ENCODE measurements around the gene LSM4. TPM values are rescaled to one million over a fixed set of nuclear protein-coding genes. Genes with fewer than 3 reads are reported as not detected.

Gene LSM4
- total and polyA plus RNA-seq, 2 of the 13 experiments (the other 11 are each of a cell fraction or from before 2014, with no cell fraction given): 65.8 to 166 TPM

DNA sequence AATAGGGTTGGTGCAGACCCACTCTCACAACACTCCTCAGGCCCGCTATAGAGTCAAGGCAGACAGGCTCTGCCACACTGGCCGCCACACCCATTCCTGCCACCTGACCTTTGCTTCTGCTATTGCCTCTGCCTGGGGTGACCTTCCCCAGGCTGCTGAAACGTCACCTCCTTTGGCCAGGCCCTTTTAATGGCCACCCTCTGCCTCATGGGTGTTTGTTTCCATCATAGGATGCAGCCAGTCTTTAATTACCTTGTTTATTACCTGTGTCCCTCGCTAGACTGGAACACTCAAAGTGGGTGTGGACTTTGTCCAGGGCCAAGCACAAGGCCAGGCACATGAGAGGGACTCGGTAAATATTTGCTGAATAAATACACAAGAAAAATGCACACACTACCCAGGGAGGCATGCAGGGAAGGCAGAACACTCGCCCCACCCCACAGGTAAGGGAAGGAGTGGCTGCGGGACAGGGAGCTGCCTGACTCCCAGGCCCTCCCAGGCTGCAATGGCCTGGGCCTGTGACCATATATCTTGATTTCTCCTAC, 3.2 kb downstream of the LSM4 start (continued):
- TF ChIP-seq ZBTB10 (CRISPR knock-in tag; IDR thresholded peaks at IDR 0.05; ENCODE audit: borderline replicate concordance) (no peak), PAWR (CRISPR knock-in tag; IDR thresholded peaks at IDR 0.05; ENCODE audit: borderline replicate concordance) (no peak), PAXIP1 (CRISPR knock-in tag; conservative IDR thresholded peaks at IDR 0.05) (peak; percentile 99), ZNF460 (CRISPR knock-in tag; IDR thresholded peaks at IDR 0.05; ENCODE audit: borderline replicate concordance) (no peak), ZBTB38 (CRISPR knock-in tag; IDR thresholded peaks at IDR 0.05) (no peak), MTA3 (CRISPR knock-in tag; IDR thresholded peaks at IDR 0.05) (no peak), BCLAF1 (IDR thresholded peaks at IDR 0.05) (no peak), SMARCE1 (IDR thresholded peaks at IDR 0.05; ENCODE audit: borderline replicate concordance) (no peak), PITX1 (CRISPR knock-in tag; IDR thresholded peaks at IDR 0.05) (peak; percentile 68; the same call in 1 of the 2 replicates)
- TF ChIP-seq, protein P1, sequence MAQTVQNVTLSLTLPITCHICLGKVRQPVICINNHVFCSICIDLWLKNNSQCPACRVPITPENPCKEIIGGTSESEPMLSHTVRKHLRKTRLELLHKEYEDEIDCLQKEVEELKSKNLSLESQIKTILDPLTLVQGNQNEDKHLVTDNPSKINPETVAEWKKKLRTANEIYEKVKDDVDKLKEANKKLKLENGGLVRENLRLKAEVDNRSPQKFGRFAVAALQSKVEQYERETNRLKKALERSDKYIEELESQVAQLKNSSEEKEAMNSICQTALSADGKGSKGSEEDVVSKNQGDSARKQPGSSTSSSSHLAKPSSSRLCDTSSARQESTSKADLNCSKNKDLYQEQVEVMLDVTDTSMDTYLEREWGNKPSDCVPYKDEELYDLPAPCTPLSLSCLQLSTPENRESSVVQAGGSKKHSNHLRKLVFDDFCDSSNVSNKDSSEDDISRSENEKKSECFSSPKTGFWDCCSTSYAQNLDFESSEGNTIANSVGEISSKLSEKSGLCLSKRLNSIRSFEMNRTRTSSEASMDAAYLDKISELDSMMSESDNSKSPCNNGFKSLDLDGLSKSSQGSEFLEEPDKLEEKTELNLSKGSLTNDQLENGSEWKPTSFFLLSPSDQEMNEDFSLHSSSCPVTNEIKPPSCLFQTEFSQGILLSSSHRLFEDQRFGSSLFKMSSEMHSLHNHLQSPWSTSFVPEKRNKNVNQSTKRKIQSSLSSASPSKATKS (CRISPR knock-in tag; IDR thresholded peaks at IDR 0.05): no peak
- TF ChIP-seq, protein P2, sequence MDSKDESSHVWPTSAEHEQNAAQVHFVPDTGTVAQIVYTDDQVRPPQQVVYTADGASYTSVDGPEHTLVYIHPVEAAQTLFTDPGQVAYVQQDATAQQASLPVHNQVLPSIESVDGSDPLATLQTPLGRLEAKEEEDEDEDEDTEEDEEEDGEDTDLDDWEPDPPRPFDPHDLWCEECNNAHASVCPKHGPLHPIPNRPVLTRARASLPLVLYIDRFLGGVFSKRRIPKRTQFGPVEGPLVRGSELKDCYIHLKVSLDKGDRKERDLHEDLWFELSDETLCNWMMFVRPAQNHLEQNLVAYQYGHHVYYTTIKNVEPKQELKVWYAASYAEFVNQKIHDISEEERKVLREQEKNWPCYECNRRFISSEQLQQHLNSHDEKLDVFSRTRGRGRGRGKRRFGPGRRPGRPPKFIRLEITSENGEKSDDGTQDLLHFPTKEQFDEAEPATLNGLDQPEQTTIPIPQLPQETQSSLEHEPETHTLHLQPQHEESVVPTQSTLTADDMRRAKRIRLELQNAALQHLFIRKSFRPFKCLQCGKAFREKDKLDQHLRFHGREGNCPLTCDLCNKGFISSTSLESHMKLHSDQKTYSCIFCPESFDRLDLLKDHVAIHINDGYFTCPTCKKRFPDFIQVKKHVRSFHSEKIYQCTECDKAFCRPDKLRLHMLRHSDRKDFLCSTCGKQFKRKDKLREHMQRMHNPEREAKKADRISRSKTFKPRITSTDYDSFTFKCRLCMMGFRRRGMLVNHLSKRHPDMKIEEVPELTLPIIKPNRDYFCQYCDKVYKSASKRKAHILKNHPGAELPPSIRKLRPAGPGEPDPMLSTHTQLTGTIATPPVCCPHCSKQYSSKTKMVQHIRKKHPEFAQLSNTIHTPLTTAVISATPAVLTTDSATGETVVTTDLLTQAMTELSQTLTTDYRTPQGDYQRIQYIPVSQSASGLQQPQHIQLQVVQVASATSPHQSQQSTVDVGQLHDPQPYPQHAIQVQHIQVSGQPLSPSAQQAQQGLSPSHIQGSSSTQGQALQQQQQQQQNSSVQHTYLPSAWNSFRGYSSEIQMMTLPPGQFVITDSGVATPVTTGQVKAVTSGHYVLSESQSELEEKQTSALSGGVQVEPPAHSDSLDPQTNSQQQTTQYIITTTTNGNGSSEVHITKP (CRISPR knock-in tag; IDR thresholded peaks at IDR 0.05; ENCODE audit: low read depth): no peak
